Smooth muscle cell (in vitro differentiated cells): ENCODE results near the gene SHLD3. TPM values are rescaled to one million over a fixed set of nuclear protein-coding genes. Genes with fewer than 3 reads are reported as not detected.

ENCODE experiments used
- DNase-seq: peaks from one replicate; lab custom pipeline; 2025; ENCODE audit not compliant: unreplicated experiment; lab: John Stamatoyannopoulos, UW
- H2AFZ ChIP-seq: fragments of 200-600 bp; sonication (generic); 2 replicates; pipeline ENCODE4 v1.6.0; 2016; ENCODE audit warnings: antibody characterized with exemption, low read depth, mild to moderate bottlenecking
- H3F3A ChIP-seq: fragments of 200-600 bp; sonication (generic); 2 replicates; pipeline ENCODE4 v1.6.0; 2017; ENCODE audit warnings: antibody characterized with exemption, low read depth
- H3K27ac ChIP-seq: fragments of 200-600 bp; sonication (generic); 2 replicates; pipeline ENCODE4 v1.5.1; 2016; ENCODE audit warnings: low read depth, mild to moderate bottlenecking
- H3K27me3 ChIP-seq: fragments of 200-600 bp; sonication (generic); 2 replicates; pipeline ENCODE4 v1.6.1; 2016; ENCODE audit warnings: low read depth, mild to moderate bottlenecking
- H3K36me3 ChIP-seq: fragments of 200-600 bp; sonication (generic); 2 replicates; pipeline ENCODE4 v1.5.1; 2016; ENCODE audit warnings: low read depth
- H3K4me1 ChIP-seq: fragments of 200-600 bp; sonication (generic); 2 replicates; pipeline ENCODE4 v1.5.1; 2016; ENCODE audit warnings: low read depth
- H3K4me2 ChIP-seq: fragments of 200-600 bp; sonication (generic); 2 replicates; pipeline ENCODE4 v1.6.0; 2016; ENCODE audit warnings: mild to moderate bottlenecking
- H3K4me3 ChIP-seq: fragments of 200-600 bp; sonication (generic); 2 replicates; pipeline ENCODE4 v1.5.1; 2016; ENCODE audit warnings: mild to moderate bottlenecking
- H3K79me2 ChIP-seq: fragments of 200-600 bp; sonication (generic); 2 replicates; pipeline ENCODE4 v1.6.0; 2016; ENCODE audit warnings: low read depth, mild to moderate bottlenecking
- H3K9ac ChIP-seq: fragments of 200-600 bp; sonication (generic); 2 replicates; pipeline ENCODE4 v1.6.0; 2016; ENCODE audit warnings: low read depth
- H3K9me3 ChIP-seq: fragments of 200-600 bp; sonication (generic); replicated peaks from 2 replicates; pipeline ENCODE4 v1.5.1; 2016; ENCODE audit warnings: low read depth
- H4K20me1 ChIP-seq: fragments of 200-600 bp; sonication (generic); 2 replicates; pipeline ENCODE4 v1.6.0; 2016; ENCODE audit warnings: low read depth
- CTCF ChIP-seq: fragments of 200-600 bp; sonication (generic); IDR thresholded peaks from 2 replicates; pipeline ENCODE4 v1.5.1; 2017; ENCODE audit warnings: borderline replicate concordance, mild to moderate bottlenecking, antibody characterized with exemption; ENCODE audit not compliant: insufficient read depth, poor library complexity, severe bottlenecking
- WGBS: methylation state at CpG from one replicate; pipeline ENCODE4 v1.1.7; 2016; ENCODE audit warnings: low lambda C conversion rate; 5-methylcytosine and 5-hydroxymethylcytosine counted together
- polyA plus RNA-seq: library from polyadenylated mRNA; unstranded; fragments of >200 nt; fragmentation: Nextera tagmentation; extraction: Ambion mirVana; gene quantifications from 2 replicates; pipeline ENCODE4 v1.2.1, GENCODE V29; 2016
- total RNA-seq: library from RNA; depleted of rRNA; stranded (reverse); fragments of >200 nt; gene quantifications from 2 replicates; pipeline ENCODE4 v1.2.3, GENCODE V29; 2014

SHLD3 gene
- total and polyA plus RNA-seq, 2 experiments from 2014 or later = 0.91 to 3.1 TPM

DNA sequence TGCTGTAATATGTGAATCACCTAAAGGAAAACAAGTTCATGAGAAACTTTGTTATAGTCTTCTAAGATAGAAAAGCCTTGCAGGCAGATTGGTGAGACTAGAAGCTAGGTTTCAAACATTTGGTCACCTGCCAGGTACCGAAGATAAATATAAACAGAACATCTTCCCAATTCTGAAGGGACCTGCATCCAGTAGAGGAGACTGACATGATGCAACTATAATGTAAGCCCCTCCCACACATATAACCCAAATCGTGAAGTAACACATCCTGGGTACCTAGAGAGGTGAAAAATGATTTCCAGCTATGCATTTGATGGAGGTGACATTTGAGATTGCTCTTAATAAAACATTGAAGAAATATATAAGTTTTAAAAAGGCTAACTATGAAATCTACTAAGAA, 29.9 kb downstream of the SHLD3 start:
- WGBS = 93% methylated on average over 2 of the region's 2 CpGs
- no peak for TF ChIP-seq CTCF
- no peaks in the 10 kb centered on the region for H3K79me2 ChIP-seq
- no peaks in the 10 kb centered on the region for H4K20me1 ChIP-seq
- no peak overlapping the region for H3K9ac ChIP-seq
- peaks cover 3% of the 10 kb centered on the region for H3K36me3 ChIP-seq
- no peak for DNase-seq
- H2AFZ ChIP-seq = no peak overlapping the region
- no peak overlapping the region for H3K27ac ChIP-seq
- no peaks in the 10 kb centered on the region for H3K4me1 ChIP-seq
- H3K27me3 ChIP-seq = no peaks in the 10 kb centered on the region
- no peak overlapping the region for H3K4me2 ChIP-seq
- H3F3A ChIP-seq = no peaks in the 10 kb centered on the region
- H3K9me3 ChIP-seq = no peaks in the 10 kb centered on the region
- H3K4me3 ChIP-seq = no peak overlapping the region

GRCh38 chr5:65663804-65664521, 39.1 kb downstream of the SHLD3 start:
- no peak overlapping the region for H3K9ac ChIP-seq
- no peaks in the 10 kb centered on the region for H3K9me3 ChIP-seq
- H2AFZ ChIP-seq = no peak overlapping the region
- no peaks in the 10 kb centered on the region for H3K4me1 ChIP-seq
- no peaks in the 10 kb centered on the region for H4K20me1 ChIP-seq
- H3K79me2 ChIP-seq = no peaks in the 10 kb centered on the region
- no peaks in the 10 kb centered on the region for H3K27me3 ChIP-seq
- H3F3A ChIP-seq = peaks cover 3% of the 10 kb centered on the region
- H3K27ac ChIP-seq = no peak overlapping the region
- DNase-seq = no peak
- peak; percentile 43 for TF ChIP-seq CTCF
- no peak overlapping the region for H3K4me3 ChIP-seq
- peaks cover 4% of the 10 kb centered on the region for H3K36me3 ChIP-seq
- 86% methylated on average over 1 of the region's 1 CpG for WGBS
- H3K4me2 ChIP-seq = no peak overlapping the region

DNA sequence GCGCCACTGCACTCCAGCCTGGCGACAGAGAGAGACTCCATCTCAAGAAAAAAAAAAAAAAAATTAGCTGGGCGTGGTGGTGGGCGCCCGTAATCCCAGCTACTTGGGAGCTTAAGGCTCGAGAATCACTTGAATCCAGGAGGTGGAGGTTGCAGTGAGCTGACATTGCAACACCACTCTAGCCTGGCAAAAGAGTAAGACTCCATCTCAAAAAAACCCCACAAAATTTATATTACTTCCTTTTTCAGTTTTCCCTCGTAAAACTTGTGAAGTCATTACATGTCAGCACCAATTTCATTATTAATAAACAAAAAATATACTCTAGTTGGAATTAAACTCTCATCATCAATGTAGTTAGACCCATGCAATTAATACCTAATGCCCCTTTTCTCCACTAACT, 43.9 kb downstream of the SHLD3 start:
- H3K36me3 ChIP-seq = no peaks in the 10 kb centered on the region
- no peak overlapping the region for H2AFZ ChIP-seq
- H3K4me3 ChIP-seq = no peak overlapping the region
- H3K79me2 ChIP-seq = no peaks in the 10 kb centered on the region
- peaks cover 3% of the 10 kb centered on the region for H3F3A ChIP-seq
- no peak for TF ChIP-seq CTCF
- H3K4me1 ChIP-seq = no peaks in the 10 kb centered on the region
- no peak overlapping the region for H3K4me2 ChIP-seq
- H3K27ac ChIP-seq = no peak overlapping the region
- no peaks in the 10 kb centered on the region for H3K27me3 ChIP-seq
- H3K9me3 ChIP-seq = no peaks in the 10 kb centered on the region
- 85% methylated on average over 7 of the region's 7 CpGs for WGBS
- H4K20me1 ChIP-seq = no peaks in the 10 kb centered on the region
- DNase-seq = no peak
- H3K9ac ChIP-seq = no peak overlapping the region

- TF ChIP-seq CTCF = no peak
- Histone ChIP-seq H3K4me2 (no peak overlapping the region), H3K4me3 (no peak overlapping the region), H4K20me1 (no peaks in the 10 kb centered on the region), H3K4me1 (no peaks in the 10 kb centered on the region), H3K79me2 (no peaks in the 10 kb centered on the region), H3K9me3 (no peaks in the 10 kb centered on the region), H3K9ac (no peak overlapping the region), H3K36me3 (no peaks in the 10 kb centered on the region), H3K27ac (peak overlapping the region; percentile 28), H2AFZ (no peak overlapping the region), H3F3A (no peaks in the 10 kb centered on the region), H3K27me3 (no peaks in the 10 kb centered on the region)
- no peak for DNase-seq
- 52% methylated on average over 1 of the region's 1 CpG for WGBS
These were observed 48.0 kb downstream of the SHLD3 start for GRCh38 chr5:65672796-65673195.
